Kidney (tissue), 14 donors: ENCODE results near the gene MBOAT1. TPM values are rescaled to one million over a fixed set of nuclear protein-coding genes. Genes with fewer than 3 reads are reported as not detected.
"Not testable (repeated sequence)": the region's sequence is repeated elsewhere in the genome, so short reads cannot be mapped to it uniquely, and the experiment has no call there.

ENCODE experiments used
- DNase-seq, 5 donors: peaks; one replicate each; pipeline ENCODE4 v3.0.0-alpha.2; 2013 to 2020
- FAIRE-seq: peaks from 2 replicates; lab custom pipeline; 2012; peaks lifted over from hg19 to GRCh38; lab: Jason Lieb, UNC
- H3K27ac ChIP-seq, 2 donors: one replicate each; pipeline ENCODE4 v1.7.0; 2013; ENCODE audit warnings: low read depth in 2 of 2, low read length in 2 of 2, inconsistent platforms in 1 of 2
- H3K27me3 ChIP-seq: one replicate; pipeline ENCODE4 v1.7.1; 2013; ENCODE audit warnings: low read length, inconsistent platforms; ENCODE audit not compliant: control insufficient read depth, insufficient read depth
- H3K36me3 ChIP-seq, 3 donors: one replicate each; pipeline versions ENCODE4 v1.7.0 to v1.7.1; 2013; ENCODE audit warnings: low read length in 3 of 3, control low read depth in 1 of 3, inconsistent platforms in 1 of 3; ENCODE audit not compliant: insufficient read depth in 3 of 3, control insufficient read depth in 2 of 3
- H3K4me1 ChIP-seq, 3 donors: one replicate each; pipeline versions ENCODE4 v1.7.0 to v1.7.1; 2013; ENCODE audit warnings: low read length in 3 of 3, inconsistent platforms in 1 of 3, low read depth in 1 of 3; ENCODE audit not compliant: control insufficient read depth in 2 of 3, insufficient read depth in 2 of 3
- H3K4me3 ChIP-seq, 3 donors: one replicate each; pipeline versions ENCODE4 v1.7.0 to v1.8.1; 2013; ENCODE audit warnings: low read length in 3 of 3, control low read depth in 1 of 3, inconsistent platforms in 1 of 3
- H3K9ac ChIP-seq, 3 donors: one replicate each; pipeline versions ENCODE4 v1.7.0 to v1.7.1; 2013; ENCODE audit warnings: low read length in 3 of 3, control low read depth in 1 of 3, inconsistent platforms in 1 of 3
- H3K9me3 ChIP-seq, 3 donors: one replicate each; pipeline versions ENCODE4 v1.7.0 to v1.7.1; 2013; ENCODE audit warnings: low read length in 3 of 3, control low read depth in 1 of 3, inconsistent platforms in 1 of 3; ENCODE audit not compliant: control insufficient read depth in 2 of 3, insufficient read depth in 1 of 3
- CTCF ChIP-seq: IDR thresholded peaks from 3 replicates; pipeline ENCODE4 v1.5.1; 2012; ENCODE audit warnings: mild to moderate bottlenecking, moderate library complexity, borderline replicate concordance; ENCODE audit not compliant: insufficient read depth; ENCODE audit errors: extremely low read depth
- intact Hi-C: fragments of 100-400 bp; cut with DNase I; formaldehyde crosslinking; loops from one replicate; pipeline ENCODE4 v1.11.1; 2022
- polyA plus RNA-seq: library from polyadenylated mRNA; stranded (reverse); fragments of 350-450 nt; fragmentation: Illumina TruSeq; extraction: RNeasy Lipid Tissue Mini Kit (QIAGEN cat#74804); gene quantifications from one replicate; pipeline ENCODE4 v1.2.3, GENCODE V29; 2014; ENCODE audit warnings: low read depth, low replicate concordance; ENCODE audit not compliant: insufficient read depth
- total RNA-seq: library from RNA; stranded (reverse); fragmentation: NEBNext Ultra II Directional; extraction: Animal tissue kit (Norgen Biotek cat#: 25700); gene quantifications from one replicate; pipeline ENCODE4 v1.2.1, GENCODE V29; 2021
- donor health status: control.
- donor health status: control.
- donor health status: control.
- donor health status: control.
- donor health status: control.
- donor health status: DM: yes; HTN: yes; CAD: no.
- donor health status: Normal renal cell carcinoma (clear cell type).

The MBOAT1 gene
- total and polyA plus RNA-seq, 2 donors from 2014 or later, result 1.9 to 15.1 TPM

- Histone ChIP-seq H3K36me3 (peaks cover 0 to 2% (median 0%) of the 10 kb centered on the region in 3 donors), H3K9ac (no peak overlapping the region), H3K4me1 (no peaks in the 10 kb centered on the region), H3K27me3 (no peaks in the 10 kb centered on the region), H3K4me3 (no peak overlapping the region), H3K27ac (no peak overlapping the region), H3K9me3 (no peaks in the 10 kb centered on the region)
- intact Hi-C loops, result no loop called here
- TF ChIP-seq CTCF, result no peak
- FAIRE-seq (no peak), DNase-seq (no peak)
Observed at GRCh38 chr6:20148433-20148832, 63.8 kb downstream of the MBOAT1 start.

- DNase-seq (no peak), FAIRE-seq (no peak)
- Histone ChIP-seq H3K27ac (no peak overlapping the region), H3K27me3 (no peaks in the 10 kb centered on the region), H3K9me3 (no peaks in the 10 kb centered on the region), H3K36me3 (peaks cover 0 to 3% (median 0%) of the 10 kb centered on the region in 3 donors), H3K9ac (no peak overlapping the region), H3K4me1 (no peaks in the 10 kb centered on the region), H3K4me3 (no peak overlapping the region)
- intact Hi-C loops, result no loop called here
- no peak for TF ChIP-seq CTCF
Observed at GRCh38 chr6:20147469-20147868, 64.8 kb downstream of the MBOAT1 start.

DNA sequence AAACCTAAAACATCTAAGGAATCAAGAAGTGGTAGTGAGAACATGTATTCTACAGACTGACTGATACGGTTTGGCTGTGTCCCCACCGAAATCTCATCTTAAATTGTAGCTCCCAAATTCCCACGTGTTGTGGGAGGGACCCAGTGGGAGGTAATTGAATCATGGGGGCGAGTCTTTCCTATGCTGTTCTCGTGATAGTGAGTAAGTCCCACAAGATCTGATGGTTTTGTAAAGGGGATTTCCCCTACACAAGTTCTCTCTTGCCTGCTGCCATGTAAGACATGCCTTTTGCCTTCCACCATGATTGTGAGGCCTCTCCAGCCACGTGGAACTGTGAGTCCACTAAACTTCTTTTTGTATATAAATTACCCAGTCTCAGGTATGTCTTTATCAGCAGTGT lies 65.4 kb downstream of the MBOAT1 start:
- H3K4me3 ChIP-seq, H3K4me1 ChIP-seq, H3K36me3 ChIP-seq, H3K27me3 ChIP-seq, FAIRE-seq, H3K9me3 ChIP-seq, DNase-seq, intact Hi-C loops, H3K27ac ChIP-seq, H3K9ac ChIP-seq: not testable (repeated sequence)

DNA sequence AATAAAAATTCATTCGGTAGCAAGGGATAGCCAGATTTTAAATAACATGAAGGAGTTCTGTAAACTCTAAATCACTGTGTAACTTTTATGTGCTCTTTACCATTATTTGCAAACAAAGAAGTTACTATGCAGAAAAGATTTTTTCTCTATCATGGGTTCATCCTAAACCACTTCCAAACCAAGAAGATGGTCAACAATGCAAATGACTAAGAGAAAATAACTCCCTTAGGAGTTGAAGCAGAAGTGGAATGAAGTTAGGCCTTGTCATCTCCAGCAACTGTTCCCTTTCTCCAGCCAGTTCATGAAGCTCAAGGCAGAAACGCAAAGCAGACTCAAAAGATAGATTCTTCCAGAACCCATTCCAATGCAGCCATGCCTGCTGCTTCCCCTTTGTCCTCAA lies 66.0 kb downstream of the MBOAT1 start:
- no peaks in the 10 kb centered on the region for H3K4me1 ChIP-seq
- TF ChIP-seq CTCF, result no peak
- H3K9ac ChIP-seq, result no peak overlapping the region
- intact Hi-C loops, result no loop called here
- no peaks in the 10 kb centered on the region for H3K9me3 ChIP-seq
- DNase-seq, result no peak
- no peak overlapping the region for H3K27ac ChIP-seq
- no peaks in the 10 kb centered on the region for H3K27me3 ChIP-seq
- peaks cover 0 to 3% (median 0%) of the 10 kb centered on the region in 3 donors for H3K36me3 ChIP-seq
- H3K4me3 ChIP-seq, result no peak overlapping the region
- FAIRE-seq, result no peak
